Spleen (tissue), 11 donors: Measurements from ENCODE around the gene LYPD3. TPM values are rescaled to one million over a fixed set of nuclear protein-coding genes. Genes with fewer than 3 reads are reported as not detected.

Experiments
- DNase-seq: peaks from one replicate; pipeline ENCODE4 v3.0.0-alpha.2; 2020
- H3K27ac ChIP-seq, 8 donors: fragments of 200-600 bp; sonication (generic) in 7 of 8; 1 replicate in 4 of 8; 2 replicates in 4 of 8; pipeline versions ENCODE4 v1.5.0 to v1.8.0; 2016 to 2021; ENCODE audit warnings: inconsistent platforms in 4 of 8, mild to moderate bottlenecking in 4 of 8, moderate library complexity in 1 of 8
- H3K27me3 ChIP-seq, 7 donors: fragments of 200-600 bp; sonication (generic) in 6 of 7; replicated peaks in 1 of 7; 1 replicate in 4 of 7; 2 replicates in 3 of 7; pipeline versions ENCODE4 v1.5.0 to v1.8.0; 2016 to 2021; ENCODE audit warnings: inconsistent platforms in 3 of 7, mild to moderate bottlenecking in 1 of 7
- H3K36me3 ChIP-seq, 6 donors: fragments of 200-600 bp; sonication (generic) in 5 of 6; 1 replicate in 4 of 6; 2 replicates in 2 of 6; pipeline versions ENCODE4 v1.5.0 to v1.8.0; 2016 to 2021; ENCODE audit warnings: inconsistent platforms in 2 of 6
- H3K4me1 ChIP-seq, 6 donors: fragments of 200-600 bp; sonication (generic) in 5 of 6; 1 replicate in 3 of 6; 2 replicates in 3 of 6; pipeline versions ENCODE4 v1.5.0 to v1.8.0; 2016 to 2021; ENCODE audit warnings: inconsistent platforms in 3 of 6
- H3K4me3 ChIP-seq, 8 donors: fragments of 200-600 bp; sonication (generic) in 7 of 8; 1 replicate in 4 of 8; 2 replicates in 4 of 8; pipeline versions ENCODE4 v1.5.0 to v1.8.0; 2016 to 2021; ENCODE audit warnings: inconsistent platforms in 4 of 8, mild to moderate bottlenecking in 4 of 8, moderate library complexity in 2 of 8
- H3K9me3 ChIP-seq, 8 donors: fragments of 200-600 bp; sonication (generic) in 7 of 8; 1 replicate in 4 of 8; 2 replicates in 4 of 8; pipeline versions ENCODE4 v1.5.0 to v1.8.0; 2016 to 2021; ENCODE audit warnings: inconsistent platforms in 4 of 8
- POLR2A ChIP-seq, 3 donors: fragments of 450-650 bp; IDR thresholded peaks; one replicate each; pipeline ENCODE4 v1.5.1; 2017; ENCODE audit warnings: antibody characterized with exemption in 3 of 3, mild to moderate bottlenecking in 1 of 3
- POLR2AphosphoS5 ChIP-seq, 3 donors: sonication (generic); formaldehyde crosslinking; IDR thresholded peaks; one replicate each; pipeline ENCODE4 v1.5.1; 2017; ENCODE audit warnings: antibody characterized with exemption in 3 of 3
- WGBS, 5 donors: extraction: QIAGEN DNeasy Blood & Tissue Kit in 3 of 5; methylation state at CpG; one replicate each; pipeline versions ENCODE4 v1.1.5 to v1.1.7; 2013 to 2018; 5-methylcytosine and 5-hydroxymethylcytosine counted together
- intact Hi-C: fragments of 100-400 bp; cut with DNase I; formaldehyde crosslinking; loops from one replicate; pipeline ENCODE4 v1.15.0; 2023; ENCODE audit warnings: low total_unique reads
- polyA plus RNA-seq, 3 donors: library from polyadenylated mRNA; stranded (reverse); fragments of 200-250 nt; gene quantifications; one replicate each; pipeline ENCODE4 v1.2.1, GENCODE V29; 2013
- total RNA-seq, 7 donors: library from RNA; depleted of rRNA in 3 of 7; stranded (reverse); fragments of >200 nt in 3 of 7; fragmentation: NEBNext Ultra II Directional in 4 of 7; extraction: Animal tissue kit (Norgen Biotek cat#: 25700) in 4 of 7; gene quantifications; one replicate each; pipeline versions ENCODE4 v1.1.0 to v1.2.1, GENCODE V29; 2016 to 2021
- TF ChIP-seq, protein P1 (sequence below), 11 experiments: fragments of 200-600 bp in 7 of 11; fragments of 450-650 bp in 4 of 11; sonication (generic) in 4 of 11; IDR thresholded peaks in 8 of 11; conservative IDR thresholded peaks in 3 of 11; 1 replicate in 7 of 11; 2 replicates in 4 of 11; pipeline versions ENCODE4 v1.4.0 to v1.8.0; 2016 to 2021; ENCODE audit warnings: antibody characterized with exemption in 11 of 11, inconsistent platforms in 4 of 11, mild to moderate bottlenecking in 1 of 11
- donor health status: healthy with polysubstance abuse.
- donor health status: DM: no; HTN: no; CAD: no; lungs with moderate emphysema.
- donor health status: DM: no; HTN: no; CAD: no.
- donor health status: Bipolar disorder and iron deficiency.
- donor health status: healthy.
- donor health status: DM: no; HTN: no; CAD: no.
- donor health status: DM: yes; HTN: yes; CAD: no.

Gene LYPD3
- total and polyA plus RNA-seq, 10 donors: 0.57 to 2.8 (median 1.5) TPM

DNA sequence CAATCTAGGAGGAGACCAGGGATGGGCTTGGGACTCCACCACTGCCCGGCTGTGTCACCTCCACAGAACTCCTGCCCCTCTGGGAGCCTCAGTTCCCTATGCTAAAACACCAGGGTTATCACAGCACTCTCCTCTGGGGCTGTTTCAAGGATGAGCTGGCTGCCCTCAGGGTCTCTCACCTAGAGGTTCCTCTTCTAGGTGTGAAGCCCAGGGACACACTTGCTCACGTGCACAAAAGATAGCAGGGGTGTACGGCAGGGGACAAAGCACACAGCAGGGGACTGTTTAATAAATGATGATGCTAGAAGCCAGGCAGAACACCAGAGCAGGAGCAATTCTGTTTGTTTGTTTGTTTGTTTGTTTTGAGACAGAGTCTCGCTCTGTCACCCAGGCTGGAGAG lies 16.8 kb upstream of the LYPD3 start:
- intact Hi-C loops: no loop called here
- Histone ChIP-seq H3K4me3 (no peak overlapping the region), H3K9me3 (no peaks in the 10 kb centered on the region), H3K36me3 (peaks cover 0 to 27% (median 2%) of the 10 kb centered on the region in 6 donors), H3K4me1 (peaks cover 4 to 16% (median 6%) of the 10 kb centered on the region in 6 donors), H3K27me3 (no peaks in the 10 kb centered on the region), H3K27ac (no peak overlapping the region)
- WGBS, 5 donors: 80 to 90% (median 82%) methylated on average over 3 to 4 of the region's 4 CpGs
- TF ChIP-seq POLR2A (IDR thresholded peaks at IDR 0.05) (no peak), POLR2AphosphoS5 (IDR thresholded peaks at IDR 0.05) (no peak)
- TF ChIP-seq, protein P1, sequence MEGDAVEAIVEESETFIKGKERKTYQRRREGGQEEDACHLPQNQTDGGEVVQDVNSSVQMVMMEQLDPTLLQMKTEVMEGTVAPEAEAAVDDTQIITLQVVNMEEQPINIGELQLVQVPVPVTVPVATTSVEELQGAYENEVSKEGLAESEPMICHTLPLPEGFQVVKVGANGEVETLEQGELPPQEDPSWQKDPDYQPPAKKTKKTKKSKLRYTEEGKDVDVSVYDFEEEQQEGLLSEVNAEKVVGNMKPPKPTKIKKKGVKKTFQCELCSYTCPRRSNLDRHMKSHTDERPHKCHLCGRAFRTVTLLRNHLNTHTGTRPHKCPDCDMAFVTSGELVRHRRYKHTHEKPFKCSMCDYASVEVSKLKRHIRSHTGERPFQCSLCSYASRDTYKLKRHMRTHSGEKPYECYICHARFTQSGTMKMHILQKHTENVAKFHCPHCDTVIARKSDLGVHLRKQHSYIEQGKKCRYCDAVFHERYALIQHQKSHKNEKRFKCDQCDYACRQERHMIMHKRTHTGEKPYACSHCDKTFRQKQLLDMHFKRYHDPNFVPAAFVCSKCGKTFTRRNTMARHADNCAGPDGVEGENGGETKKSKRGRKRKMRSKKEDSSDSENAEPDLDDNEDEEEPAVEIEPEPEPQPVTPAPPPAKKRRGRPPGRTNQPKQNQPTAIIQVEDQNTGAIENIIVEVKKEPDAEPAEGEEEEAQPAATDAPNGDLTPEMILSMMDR (IDR thresholded peaks at IDR 0.05 in 8 of 11, conservative IDR thresholded peaks at IDR 0.05 in 3 of 11): no peak
- DNase-seq: no peak

DNA sequence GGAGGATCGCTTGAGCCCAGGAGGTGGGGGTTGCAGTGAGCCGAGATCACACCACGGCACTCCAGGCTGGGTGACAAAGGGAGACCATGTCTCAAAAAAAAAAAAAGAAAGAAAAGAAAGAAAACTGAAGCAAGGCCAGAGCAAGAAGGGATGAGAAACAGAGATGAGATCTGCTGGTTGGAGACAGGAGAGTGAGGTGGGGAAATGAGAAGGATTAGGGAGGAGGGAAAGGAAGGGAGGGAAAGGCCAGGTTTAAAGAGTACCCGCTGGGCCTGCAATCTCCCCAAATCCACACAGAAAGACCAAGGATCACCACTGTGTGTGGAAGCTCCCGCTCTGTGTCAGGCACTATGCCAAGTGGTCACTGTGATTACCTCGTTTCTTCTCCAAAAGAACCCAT lies 16.3 kb upstream of the LYPD3 start:
- Histone ChIP-seq H3K27ac (no peak overlapping the region), H3K36me3 (peaks cover 0 to 27% (median 2%) of the 10 kb centered on the region in 6 donors), H3K4me1 (peaks cover 0 to 11% (median 1%) of the 10 kb centered on the region in 6 donors), H3K9me3 (no peaks in the 10 kb centered on the region), H3K4me3 (no peak overlapping the region), H3K27me3 (no peaks in the 10 kb centered on the region)
- WGBS, 5 donors: 83 to 90% (median 87%) methylated on average over 6 of the region's 6 CpGs
- no peak for DNase-seq
- intact Hi-C loops: no loop called here
- TF ChIP-seq, protein P1 (IDR thresholded peaks at IDR 0.05 in 8 of 11, conservative IDR thresholded peaks at IDR 0.05 in 3 of 11): no peak

DNA sequence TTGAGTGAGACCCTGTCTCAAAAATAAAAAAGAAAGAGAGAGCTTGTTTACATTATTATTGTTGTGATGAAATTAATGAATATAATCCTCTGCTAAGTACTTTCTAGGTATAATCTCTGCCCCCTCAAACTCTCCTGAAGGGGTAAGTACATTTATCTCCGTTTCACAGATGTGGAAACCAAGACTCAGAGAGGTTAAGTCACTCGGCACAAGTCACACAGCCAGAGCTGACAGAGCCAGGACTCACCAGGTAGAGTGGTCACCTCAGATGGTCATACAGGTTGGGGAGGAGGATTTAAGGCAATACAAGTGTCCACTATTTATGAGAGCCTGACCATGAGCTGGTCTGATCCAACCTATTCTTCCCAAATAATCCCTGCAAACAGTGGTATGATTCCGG lies 15.2 kb upstream of the LYPD3 start:
- TF ChIP-seq POLR2AphosphoS5 (IDR thresholded peaks at IDR 0.05) (no peak), POLR2A (IDR thresholded peaks at IDR 0.05) (no peak)
- TF ChIP-seq, protein P1 (IDR thresholded peaks at IDR 0.05 in 8 of 11, conservative IDR thresholded peaks at IDR 0.05 in 3 of 11): no peak
- DNase-seq: no peak
- Histone ChIP-seq H3K9me3 (no peaks in the 10 kb centered on the region), H3K27ac (no peak overlapping the region), H3K4me3 (no peak overlapping the region), H3K4me1 (peaks cover 2 to 7% (median 5%) of the 10 kb centered on the region in 6 donors), H3K27me3 (no peaks in the 10 kb centered on the region), H3K36me3 (peaks cover 0 to 27% (median 2%) of the 10 kb centered on the region in 6 donors)
- WGBS, 5 donors: 82 to 97% (median 94%) methylated on average over 3 of the region's 3 CpGs
- intact Hi-C loops: no loop called here

- H3K9me3 ChIP-seq: no peaks in the 10 kb centered on the region
- no peak overlapping the region for H3K27ac ChIP-seq
- intact Hi-C loops: no loop called here
- TF ChIP-seq, protein P1 (IDR thresholded peaks at IDR 0.05 in 8 of 11, conservative IDR thresholded peaks at IDR 0.05 in 3 of 11): no peak
- TF ChIP-seq POLR2A (IDR thresholded peaks at IDR 0.05) (no peak), POLR2AphosphoS5 (IDR thresholded peaks at IDR 0.05) (no peak)
- H3K4me3 ChIP-seq: no peak overlapping the region
- WGBS, 5 donors: 93 to 98% (median 94%) methylated on average over 4 of the region's 4 CpGs
- DNase-seq: no peak
- no peaks in the 10 kb centered on the region for H3K27me3 ChIP-seq
- peaks cover 0 to 27% (median 2%) of the 10 kb centered on the region in 6 donors for H3K36me3 ChIP-seq
- H3K4me1 ChIP-seq: peaks cover 5 to 12% (median 10%) of the 10 kb centered on the region in 6 donors
Measured at GRCh38 chr19:43479961-43480561, 14.7 kb upstream of the LYPD3 start.
